MM.1S (cell line): ENCODE data around the gene CHD2.

Experiments
- DNase-seq: peaks from one replicate; pipeline ENCODE4 v3.0.0-alpha.2; 2015
- H2AFZ ChIP-seq: fragments of 300-600 bp; sonication (generic); 2 replicates; pipeline ENCODE4 v1.6.0; 2016; ENCODE audit warnings: antibody characterized with exemption, low read length
- H3F3A ChIP-seq: fragments of 300-600 bp; sonication (generic); 2 replicates; pipeline ENCODE4 v1.6.1; 2016; ENCODE audit warnings: mild to moderate bottlenecking, antibody characterized with exemption, low read length, moderate library complexity, mixed read lengths; ENCODE audit not compliant: insufficient read depth
- H3K27ac ChIP-seq: fragments of 300-600 bp; sonication (generic); 2 replicates; pipeline ENCODE4 v1.5.1; 2016; ENCODE audit warnings: mild to moderate bottlenecking, low read length
- H3K27me3 ChIP-seq: fragments of 300-600 bp; sonication (generic); replicated peaks from 2 replicates; pipeline ENCODE4 v1.6.0; 2016; ENCODE audit warnings: low read length; ENCODE audit not compliant: insufficient read depth
- H3K36me3 ChIP-seq: fragments of 300-600 bp; sonication (generic); replicated peaks from 2 replicates; pipeline ENCODE4 v1.6.1; 2016; ENCODE audit warnings: mild to moderate bottlenecking, low read length, mixed read lengths; ENCODE audit not compliant: insufficient read depth
- H3K4me1 ChIP-seq: fragments of 300-600 bp; sonication (generic); 2 replicates; pipeline ENCODE4 v1.6.1; 2016; ENCODE audit warnings: low read length, mixed read lengths
- H3K4me2 ChIP-seq: fragments of 300-600 bp; sonication (generic); 2 replicates; pipeline ENCODE4 v1.6.0; 2016; ENCODE audit warnings: low read depth, low read length
- H3K4me3 ChIP-seq: fragments of 300-600 bp; sonication (generic); 2 replicates; pipeline ENCODE4 v1.5.1; 2016; ENCODE audit warnings: low read length, mixed read lengths
- H3K79me2 ChIP-seq: fragments of 300-600 bp; sonication (generic); 2 replicates; pipeline ENCODE4 v1.6.1; 2016; ENCODE audit warnings: mixed run types, low read length, mixed read lengths
- H3K9ac ChIP-seq: fragments of 300-600 bp; sonication (generic); 2 replicates; pipeline ENCODE4 v1.6.1; 2016; ENCODE audit warnings: low read length, mixed read lengths
- H3K9me2 ChIP-seq: fragments of 300-600 bp; sonication (generic); replicated peaks from 2 replicates; pipeline ENCODE4 v1.6.1; 2016; ENCODE audit warnings: mild to moderate bottlenecking, low read length, mixed read lengths; ENCODE audit not compliant: insufficient read depth
- H3K9me3 ChIP-seq: fragments of 300-600 bp; sonication (generic); replicated peaks from 2 replicates; pipeline ENCODE4 v1.6.1; 2016; ENCODE audit warnings: mild to moderate bottlenecking, low read length, mixed read lengths; ENCODE audit not compliant: insufficient read depth
- H4K20me1 ChIP-seq: fragments of 300-600 bp; sonication (generic); 2 replicates; pipeline ENCODE4 v1.6.1; 2016; ENCODE audit warnings: mild to moderate bottlenecking, low read length, moderate library complexity, mixed read lengths; ENCODE audit not compliant: insufficient read depth
- CTCF ChIP-seq: fragments of 300-600 bp; sonication (generic); IDR thresholded peaks from 2 replicates; pipeline ENCODE4 v1.5.1; 2016; ENCODE audit warnings: antibody characterized with exemption, low read length, mixed read lengths
- EZH2 ChIP-seq: fragments of 300-600 bp; sonication (generic); optimal IDR thresholded peaks from 2 replicates; pipeline ENCODE3; 2017; ENCODE audit warnings: low read depth, mild to moderate bottlenecking, antibody characterized with exemption, low read length, mixed read lengths
- EZH2phosphoT487 ChIP-seq: fragments of 300-600 bp; sonication (generic); IDR thresholded peaks from 2 replicates; pipeline ENCODE4 v1.6.1; 2018; ENCODE audit warnings: antibody characterized with exemption, low read length

The CHD2 gene

DNA sequence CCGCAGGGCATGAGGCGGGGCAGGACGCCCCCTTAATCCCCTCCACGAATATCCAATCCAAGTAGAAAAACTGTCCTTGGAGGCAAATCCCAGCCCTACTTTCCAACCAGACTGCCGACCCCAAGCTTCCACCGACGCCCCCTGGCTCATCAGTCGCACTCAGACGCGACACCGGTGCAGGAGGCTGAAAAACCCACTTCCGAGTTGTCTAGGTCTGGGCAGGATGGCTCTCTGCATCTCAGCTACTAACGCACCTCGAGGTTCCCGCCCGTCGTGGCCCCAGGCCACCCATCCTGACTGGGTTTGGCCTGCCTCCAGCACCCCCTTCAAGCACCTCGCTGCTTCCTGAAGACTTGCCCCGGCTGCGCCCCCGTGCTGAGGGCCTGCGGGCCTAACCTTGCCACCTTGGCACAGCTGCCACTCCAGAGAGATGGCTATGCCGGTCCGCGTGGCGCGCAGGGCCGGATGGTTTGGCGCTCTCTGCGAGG, 173.4 kb downstream of the CHD2 start:
- Histone ChIP-seq H3K4me2 (no peak overlapping the region), H3K27me3 (peaks cover 25% of the 10 kb centered on the region), H2AFZ (no peak overlapping the region), H3K9ac (no peak overlapping the region), H3K4me1 (no peaks in the 10 kb centered on the region), H3K27ac (no peak overlapping the region), H3K36me3 (no peaks in the 10 kb centered on the region), H3K79me2 (no peaks in the 10 kb centered on the region), H3F3A (no peaks in the 10 kb centered on the region), H3K4me3 (no peak overlapping the region), H3K9me3 (no peaks in the 10 kb centered on the region), H4K20me1 (no peaks in the 10 kb centered on the region), H3K9me2 (no peaks in the 10 kb centered on the region)
- TF ChIP-seq EZH2phosphoT487 = no peak
- TF ChIP-seq CTCF = no peak
- TF ChIP-seq EZH2 = no peak
- DNase-seq = no peak

DNA sequence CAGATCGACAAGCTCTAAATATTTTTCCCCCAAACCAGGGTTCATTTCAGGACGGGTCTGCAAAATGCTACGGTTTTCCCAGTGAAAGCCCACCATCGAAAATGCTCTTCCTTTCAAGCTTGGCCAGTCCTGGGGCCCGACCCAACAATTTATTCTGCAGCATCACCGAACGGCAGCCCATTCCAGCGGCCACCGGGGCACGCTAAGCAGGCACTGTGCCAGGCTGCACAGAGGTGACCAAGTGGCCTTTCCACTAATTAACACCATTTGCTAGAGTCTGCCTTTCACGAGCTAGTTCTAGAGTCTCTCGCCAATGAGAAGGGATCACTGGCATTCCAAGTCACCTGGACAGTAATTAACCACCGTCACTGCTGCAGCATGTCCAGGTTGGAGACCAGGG, 174.5 kb downstream of the CHD2 start:
- TF ChIP-seq EZH2 = no peak
- TF ChIP-seq EZH2phosphoT487 = no peak
- no peak for TF ChIP-seq CTCF
- Histone ChIP-seq H3K9ac (no peak overlapping the region), H3K4me2 (no peak overlapping the region), H3K27ac (no peak overlapping the region), H3F3A (no peaks in the 10 kb centered on the region), H3K4me3 (no peak overlapping the region), H3K9me2 (no peaks in the 10 kb centered on the region), H4K20me1 (no peaks in the 10 kb centered on the region), H3K9me3 (no peaks in the 10 kb centered on the region), H2AFZ (no peak overlapping the region), H3K4me1 (no peaks in the 10 kb centered on the region), H3K27me3 (peaks cover 25% of the 10 kb centered on the region), H3K36me3 (no peaks in the 10 kb centered on the region), H3K79me2 (no peaks in the 10 kb centered on the region)
- DNase-seq = no peak

GRCh38 chr15:93076217-93076616, 176.1 kb downstream of the CHD2 start:
- no peaks in the 10 kb centered on the region for H3K36me3 ChIP-seq
- peaks cover 16% of the 10 kb centered on the region for H3K27me3 ChIP-seq
- H3K9me2 ChIP-seq = no peaks in the 10 kb centered on the region

More at GRCh38 chr15:93076217-93076616, 176.1 kb downstream of the CHD2 start:
- no peaks in the 10 kb centered on the region for H3F3A ChIP-seq
- no peaks in the 10 kb centered on the region for H3K9me3 ChIP-seq
- H3K4me2 ChIP-seq = no peak overlapping the region
- no peak overlapping the region for H3K27ac ChIP-seq
- H4K20me1 ChIP-seq = no peaks in the 10 kb centered on the region
- H3K4me3 ChIP-seq = no peak overlapping the region
- TF ChIP-seq EZH2phosphoT487 = no peak
- no peak for TF ChIP-seq EZH2
- TF ChIP-seq CTCF = no peak
- no peak overlapping the region for H2AFZ ChIP-seq
- H3K79me2 ChIP-seq = no peaks in the 10 kb centered on the region
- DNase-seq = no peak
- no peaks in the 10 kb centered on the region for H3K4me1 ChIP-seq
- H3K9ac ChIP-seq = no peak overlapping the region
